ENCODE measurements around the gene KCNK7. TPM values are rescaled to one million over a fixed set of nuclear protein-coding genes. Genes with fewer than 3 reads are reported as not detected.
"Not testable (repeated sequence)": the region's sequence is repeated elsewhere in the genome, so short reads cannot be mapped to it uniquely, and the experiment has no call there.

The KCNK7 gene
- total RNA-seq, 1 donor from 2014 or later, result 0.69 TPM

- H3K9me3 Mint-ChIP-seq (ENCODE audit: unreplicated experiment), result peaks cover 4% of the 10 kb centered on the region
- H3K27me3 Mint-ChIP-seq (ENCODE audit: unreplicated experiment), result peaks cover 8% of the 10 kb centered on the region
- H3K4me3 Mint-ChIP-seq (ENCODE audit: unreplicated experiment), result peak overlapping the region; percentile 86
- no peaks in the 10 kb centered on the region for H3K36me3 Mint-ChIP-seq (ENCODE audit: unreplicated experiment)
- H3K4me1 Mint-ChIP-seq (ENCODE audit: low read depth, unreplicated experiment), result peaks cover 12% of the 10 kb centered on the region
- no peak for TF ChIP-seq CTCF (IDR thresholded peaks at IDR 0.05; ENCODE audit: partially characterized antibody, unreplicated experiment)
- H3K27ac Mint-ChIP-seq (ENCODE audit: unreplicated experiment), result peak overlapping the region; percentile 43
- DNase-seq, result no peak
Measured at GRCh38 chr11:65641297-65642013, 45.9 kb upstream of the KCNK7 start.

- H3K4me1 Mint-ChIP-seq (ENCODE audit: low read depth, unreplicated experiment), result peaks cover 12% of the 10 kb centered on the region
- no peak for DNase-seq
Measured at GRCh38 chr11:65640483-65641296, 45.1 kb upstream of the KCNK7 start.

GRCh38 chr11:65639623-65640482, 44.3 kb upstream of the KCNK7 start:
- Mint-ChIP-seq H3K36me3 (ENCODE audit: unreplicated experiment) (no peaks in the 10 kb centered on the region), H3K9me3 (ENCODE audit: unreplicated experiment) (peaks cover 4% of the 10 kb centered on the region), H3K4me3 (ENCODE audit: unreplicated experiment) (no peak overlapping the region), H3K4me1 (ENCODE audit: low read depth, unreplicated experiment) (peaks cover 12% of the 10 kb centered on the region), H3K27ac (ENCODE audit: unreplicated experiment) (no peak overlapping the region), H3K27me3 (ENCODE audit: unreplicated experiment) (peaks cover 8% of the 10 kb centered on the region)
- no peak for DNase-seq
- TF ChIP-seq CTCF (IDR thresholded peaks at IDR 0.05; ENCODE audit: partially characterized antibody, unreplicated experiment), result no peak

More at GRCh38 chr11:65640483-65641296, 45.1 kb upstream of the KCNK7 start:
- no peak overlapping the region for H3K27ac Mint-ChIP-seq (ENCODE audit: unreplicated experiment)
- H3K4me3 Mint-ChIP-seq (ENCODE audit: unreplicated experiment), result no peak overlapping the region
- no peaks in the 10 kb centered on the region for H3K36me3 Mint-ChIP-seq (ENCODE audit: unreplicated experiment)
- H3K9me3 Mint-ChIP-seq (ENCODE audit: unreplicated experiment), result peaks cover 4% of the 10 kb centered on the region
- H3K27me3 Mint-ChIP-seq (ENCODE audit: unreplicated experiment), result peaks cover 8% of the 10 kb centered on the region
- TF ChIP-seq CTCF (IDR thresholded peaks at IDR 0.05; ENCODE audit: partially characterized antibody, unreplicated experiment), result no peak

- H3K27ac Mint-ChIP-seq (ENCODE audit: unreplicated experiment); H3K9me3 Mint-ChIP-seq (ENCODE audit: unreplicated experiment); H3K36me3 Mint-ChIP-seq (ENCODE audit: unreplicated experiment); H3K27me3 Mint-ChIP-seq (ENCODE audit: unreplicated experiment); DNase-seq; H3K4me3 Mint-ChIP-seq (ENCODE audit: unreplicated experiment): not testable (repeated sequence)
- peaks cover 12% of the 10 kb centered on the region for H3K4me1 Mint-ChIP-seq (ENCODE audit: low read depth, unreplicated experiment)
Measured at GRCh38 chr11:65639228-65639597, 43.6 kb upstream of the KCNK7 start.

GRCh38 chr11:65637794-65638419, 42.3 kb upstream of the KCNK7 start, which contains the start of gene SIPA1:
Gene SIPA1, plus strand, starts transcription at chr11:65638101. Its CDS starts 2,821 bp downstream, at chr11:65640922.
- H3K27me3 Mint-ChIP-seq (ENCODE audit: unreplicated experiment), result peaks cover 8% of the 10 kb centered on the region
- peak within 1 kb of the TSS; percentile 62 for H3K27ac Mint-ChIP-seq (ENCODE audit: unreplicated experiment)
- DNase-seq, result peak; percentile 84
- TF ChIP-seq CTCF (IDR thresholded peaks at IDR 0.05; ENCODE audit: partially characterized antibody, unreplicated experiment), result peak; percentile 33
- H3K4me1 Mint-ChIP-seq (ENCODE audit: low read depth, unreplicated experiment), result peaks cover 12% of the 10 kb centered on the region
- peaks cover 2% of the 10 kb centered on the region for H3K9me3 Mint-ChIP-seq (ENCODE audit: unreplicated experiment)
- H3K4me3 Mint-ChIP-seq (ENCODE audit: unreplicated experiment), result peak within 1 kb of the TSS; percentile 78
- no peaks in the 10 kb centered on the region for H3K36me3 Mint-ChIP-seq (ENCODE audit: unreplicated experiment)

All from glutamatergic neuron (in vitro differentiated cells).